Stimulated activated CD8-positive, alpha-beta memory T cell treated with anti-CD3 and anti-CD28 coated beads, Interleukin-12 subunit alpha, Interleukin-12 subunit beta, amount 100 ng/mL, for 4 hours (primary cell): ENCODE results near the gene OLFML2A.

Source experiments
- DNase-seq: peaks from one replicate; pipeline ENCODE4 v3.0.0-alpha.2; 2020; ENCODE audit warnings: low read depth

The OLFML2A gene

GRCh38 chr9:124797343-124798103, 20.6 kb downstream of the OLFML2A start:
- no peak for DNase-seq

GRCh38 chr9:124799274-124800006, 22.5 kb downstream of the OLFML2A start:
- DNase-seq, result no peak

GRCh38 chr9:124800306-124801259, 23.6 kb downstream of the OLFML2A start:
- DNase-seq, result no peak

DNA sequence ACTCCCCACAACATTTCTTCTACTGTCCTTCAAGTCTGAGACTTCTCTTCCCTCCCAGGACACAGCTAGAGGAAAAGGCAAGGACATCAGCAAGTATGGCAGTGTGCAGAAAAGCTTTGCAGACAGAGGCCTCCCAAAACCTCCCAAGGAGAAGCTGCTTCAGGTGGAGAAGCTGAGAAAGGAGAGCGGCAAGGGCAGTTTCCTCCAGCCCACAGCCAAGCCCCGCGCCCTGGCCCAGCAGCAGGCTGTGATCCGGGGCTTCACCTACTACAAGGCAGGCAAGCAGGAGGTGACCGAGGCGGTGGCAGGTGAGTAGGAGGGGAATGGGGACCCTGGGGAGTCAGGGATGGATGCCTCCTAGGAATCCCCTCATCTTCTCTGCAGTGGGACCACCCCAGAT, 24.4 kb downstream of the OLFML2A start:
- no peak for DNase-seq

GRCh38 chr9:124802426-124802825, 25.5 kb downstream of the OLFML2A start:
- no peak for DNase-seq

DNA sequence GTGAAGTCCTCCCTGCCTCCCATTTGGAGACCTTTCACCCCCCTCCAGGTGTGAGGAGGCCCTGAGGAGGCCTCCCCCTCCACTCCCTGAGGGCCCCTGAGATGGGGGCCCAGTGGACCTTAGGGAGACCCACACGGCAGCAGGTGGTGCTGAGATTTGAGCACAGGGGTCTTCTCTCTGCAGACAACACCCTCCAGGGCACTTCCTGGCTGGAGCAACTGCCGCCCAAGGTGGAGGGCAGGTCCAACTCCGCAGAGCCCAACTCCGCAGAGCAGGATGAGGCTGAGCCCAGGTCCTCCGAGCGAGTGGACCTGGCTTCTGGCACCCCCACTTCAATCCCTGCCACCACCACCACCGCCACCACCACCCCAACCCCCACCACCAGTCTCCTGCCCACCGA, 27.0 kb downstream of the OLFML2A start:
- no peak for DNase-seq

GRCh38 chr9:124805186-124805585, 28.3 kb downstream of the OLFML2A start:
- DNase-seq, result no peak

GRCh38 chr9:124808246-124808956, 31.5 kb downstream of the OLFML2A start:
- no peak for DNase-seq

DNA sequence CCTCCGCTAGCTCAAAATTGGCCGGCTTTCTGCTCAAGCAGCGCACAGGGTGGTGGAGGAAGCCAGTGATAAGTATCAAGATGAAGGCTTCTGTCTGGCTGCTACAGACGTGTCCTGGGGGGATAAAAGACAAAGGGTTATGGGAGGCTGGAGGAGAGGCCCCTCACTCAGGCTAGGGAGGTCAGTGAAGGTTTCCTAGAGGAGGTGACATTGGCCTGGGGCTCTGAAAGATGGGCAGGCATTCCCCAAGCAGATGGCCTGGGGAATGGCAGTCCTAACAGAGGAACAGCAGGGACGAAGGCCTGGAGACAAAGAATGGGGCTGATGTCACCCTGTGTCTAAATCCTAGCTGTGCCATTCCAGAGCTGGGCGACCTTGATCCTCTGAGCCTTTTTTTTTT, 32.3 kb downstream of the OLFML2A start:
- DNase-seq, result no peak

- no peak for DNase-seq
Observed at GRCh38 chr9:124809741-124810500, 33.0 kb downstream of the OLFML2A start.

- DNase-seq, result no peak
Observed at GRCh38 chr9:124810663-124811355, 33.9 kb downstream of the OLFML2A start.

GRCh38 chr9:124812441-124812876, 35.5 kb downstream of the OLFML2A start:
- DNase-seq, result no peak

DNA sequence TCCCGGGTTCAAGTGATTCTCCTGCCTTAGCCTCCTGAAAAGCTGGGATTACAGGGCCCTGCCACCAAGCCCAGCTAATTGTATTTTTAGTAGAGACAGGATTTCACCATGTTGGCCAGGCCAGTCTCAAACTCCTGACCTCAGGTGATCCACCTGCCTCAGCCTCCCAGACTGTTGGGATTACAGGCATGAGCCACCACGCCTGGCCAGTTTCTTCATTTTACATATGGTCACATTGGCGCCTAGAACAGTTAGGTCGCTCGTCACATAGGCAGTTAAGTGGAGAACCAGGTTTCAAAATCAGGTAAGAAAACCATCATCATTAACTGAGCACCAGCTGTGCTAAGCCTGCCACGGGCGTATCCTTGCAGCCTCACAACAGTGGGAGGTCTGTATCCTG, 36.1 kb downstream of the OLFML2A start:
- no peak for DNase-seq

GRCh38 chr9:124813501-124814163, 36.7 kb downstream of the OLFML2A start:
- no peak for DNase-seq

DNA sequence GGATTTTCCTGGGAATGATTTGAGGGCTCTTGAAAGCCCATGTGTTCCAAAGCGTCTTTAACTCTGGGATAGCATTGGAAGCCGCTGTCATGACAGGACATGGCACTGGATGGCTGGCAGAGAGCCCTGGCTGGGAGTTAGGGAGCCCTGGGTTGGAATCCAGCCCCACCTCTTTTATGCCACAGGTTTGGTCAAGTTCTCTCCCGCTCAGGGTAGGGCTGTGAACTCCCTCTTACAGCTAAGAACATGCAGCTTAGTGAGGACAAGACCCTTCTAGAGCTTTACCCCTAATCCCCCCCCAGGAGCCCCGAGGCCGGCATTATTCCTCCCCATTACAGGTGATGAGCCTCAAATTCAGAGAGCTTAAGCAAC, 37.2 kb downstream of the OLFML2A start:
- no peak for DNase-seq

GRCh38 chr9:124815601-124816000, 38.7 kb downstream of the OLFML2A start:
- DNase-seq, result no peak

DNA sequence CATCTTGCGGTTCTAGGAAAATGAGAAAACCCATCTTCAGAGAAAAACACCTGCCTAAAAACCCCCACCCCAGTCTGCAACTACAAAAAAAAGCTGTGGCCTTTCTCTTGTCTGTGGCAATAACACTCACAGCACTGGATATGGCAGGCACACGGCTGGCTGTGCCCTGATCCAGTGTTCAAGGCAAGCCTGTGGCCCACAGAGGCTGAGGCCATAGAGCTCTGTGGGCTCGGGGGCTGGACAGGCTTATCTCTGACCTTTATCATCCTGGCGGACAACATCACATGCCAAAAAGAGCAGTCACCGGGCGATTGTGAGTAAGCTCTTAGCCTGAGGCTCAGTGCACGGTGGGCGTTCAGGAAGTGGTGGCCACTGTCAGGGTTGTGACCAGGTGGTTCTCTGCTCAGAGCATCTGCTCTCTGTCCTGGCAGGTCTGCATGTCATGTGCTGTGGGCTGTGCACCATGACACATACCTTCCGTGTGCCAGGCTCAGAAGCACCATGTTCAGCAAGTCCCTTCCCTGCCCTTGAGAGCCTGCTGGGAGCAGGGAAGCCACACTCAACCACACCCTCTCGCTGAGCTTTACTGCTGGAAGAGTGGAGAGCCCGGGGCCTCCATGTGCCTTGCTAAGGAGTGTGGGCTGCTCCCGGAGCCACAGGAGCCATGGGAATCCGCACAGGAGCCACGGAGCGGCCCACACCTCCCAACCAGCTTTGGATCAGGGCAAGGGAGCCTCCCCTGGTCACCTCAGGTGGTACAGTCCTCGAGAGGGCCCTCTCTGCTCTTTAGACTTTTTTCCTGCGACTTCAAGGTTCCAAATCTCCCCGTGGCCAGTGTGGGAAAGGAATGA, 41.7 kb downstream of the OLFML2A start:
- no peak for DNase-seq

- no peak for DNase-seq
Observed at GRCh38 chr9:124820698-124821623, 44.0 kb downstream of the OLFML2A start.
